Endothelial cell of umbilical vein (primary cell): ENCODE data around the gene SLC38A10. TPM values are rescaled to one million over a fixed set of nuclear protein-coding genes. Genes with fewer than 3 reads are reported as not detected.

Experiments used
- BruUV-seq: library from RNA; stranded (reverse); fragments of 400-500 nt; replicated peaks from 2 replicates; lab custom pipeline; 2021; lab: Mats Ljungman, UMichigan
- CTCF ChIA-PET: fragments of 300-600, 350-600 bp; sonication (Branson Sonifier 250); formaldehyde crosslinking; loops from one replicate; lab custom pipeline; 2021; ENCODE audit warnings: antibody characterized with exemption, inconsistent platforms; lab: Charles Lee
- POLR2A ChIA-PET: fragments of 300-600, 350-600 bp; sonication (Branson Sonifier 250); formaldehyde crosslinking; loops from one replicate; lab custom pipeline; 2021; ENCODE audit warnings: antibody characterized with exemption, inconsistent platforms; lab: Charles Lee
- DNase-seq: peaks from one replicate; pipeline ENCODE4 v3.0.0-alpha.2; 2011; ENCODE audit warnings: low read depth, low spot score
- FAIRE-seq: peaks from 2 replicates; lab custom pipeline; 2011; peaks lifted over from hg19 to GRCh38; lab: Jason Lieb, UNC
- H2AFZ ChIP-seq: 2 replicates; pipeline ENCODE4 v1.6.0; 2012; ENCODE audit warnings: low read depth, low read length, control low read depth, inconsistent platforms
- H3K27ac ChIP-seq: 2 replicates; pipeline ENCODE4 v1.5.1; 2011; ENCODE audit warnings: low read depth, mild to moderate bottlenecking, control low read depth, low read length, moderate library complexity; ENCODE audit not compliant: insufficient read depth
- H3K27me3 ChIP-seq, 2 experiments: 2 replicates each; pipeline versions ENCODE4 v1.6.0 to v1.6.1; 2011; ENCODE audit warnings: low read length in 2 of 2, mixed read lengths in 1 of 2; ENCODE audit not compliant: control insufficient read depth in 2 of 2, insufficient read depth in 2 of 2
- H3K36me3 ChIP-seq, 2 experiments: 2 replicates in 1 of 2; 3 replicates in 1 of 2; pipeline ENCODE4 v1.5.1; 2011; ENCODE audit warnings: low read length in 2 of 2, mild to moderate bottlenecking in 1 of 2, moderate library complexity in 1 of 2; ENCODE audit not compliant: control insufficient read depth in 2 of 2, insufficient read depth in 2 of 2; ENCODE audit errors: extremely low read depth in 1 of 2
- H3K4me1 ChIP-seq: 3 replicates; pipeline ENCODE4 v1.5.1; 2011; ENCODE audit warnings: mild to moderate bottlenecking, low read length; ENCODE audit not compliant: control insufficient read depth, insufficient read depth; ENCODE audit errors: extremely low read depth
- H3K4me2 ChIP-seq: 2 replicates; pipeline ENCODE4 v1.6.1; 2011; ENCODE audit warnings: low read length, control low read depth, mixed read lengths; ENCODE audit not compliant: insufficient read depth
- H3K4me3 ChIP-seq, 3 experiments: fragments of 200-600 bp in 1 of 3; sonication (generic), shearing (Covaris generic) in 1 of 3; replicated peaks in 1 of 3; 2 replicates each; pipeline ENCODE4 v1.5.1; 2011 to 2016; ENCODE audit warnings: control low read depth in 3 of 3, low read length in 3 of 3, mild to moderate bottlenecking in 2 of 3, inconsistent platforms in 1 of 3, low read depth in 1 of 3, moderate library complexity in 1 of 3; ENCODE audit not compliant: insufficient read depth in 1 of 3
- H3K79me2 ChIP-seq: 2 replicates; pipeline ENCODE4 v1.6.0; 2012; ENCODE audit warnings: low read length, inconsistent platforms; ENCODE audit not compliant: control insufficient read depth, insufficient read depth
- H3K9ac ChIP-seq: replicated peaks from 2 replicates; pipeline ENCODE3; 2011; ENCODE audit warnings: low read length, control low read depth; ENCODE audit not compliant: insufficient read depth; ENCODE audit errors: extremely low read depth
- H3K9me1 ChIP-seq: replicated peaks from 3 replicates; pipeline ENCODE4 v1.6.0; 2011; ENCODE audit warnings: mild to moderate bottlenecking, low read length; ENCODE audit not compliant: control insufficient read depth, insufficient read depth; ENCODE audit errors: extremely low read depth
- H3K9me3 ChIP-seq: replicated peaks from 2 replicates; pipeline ENCODE4 v1.5.1; 2012; ENCODE audit warnings: low read length, inconsistent platforms; ENCODE audit not compliant: control insufficient read depth, insufficient read depth
- H4K20me1 ChIP-seq: replicated peaks from 2 replicates; pipeline ENCODE3; 2011; ENCODE audit warnings: mild to moderate bottlenecking, low read length; ENCODE audit not compliant: control insufficient read depth, insufficient read depth; ENCODE audit errors: extremely low read depth
- CTCF ChIP-seq, 2 donors: IDR thresholded peaks; 1 replicate in 1 of 2; 2 replicates in 1 of 2; pipeline ENCODE4 v1.5.1; 2011; ENCODE audit warnings: low read length in 2 of 2, mild to moderate bottlenecking in 2 of 2, moderate library complexity in 2 of 2, control low read depth in 1 of 2, inconsistent platforms in 1 of 2, low read depth in 1 of 2; ENCODE audit not compliant: insufficient read depth in 1 of 2; ENCODE audit errors: extremely low read depth in 1 of 2
- EZH2 ChIP-seq: IDR thresholded peaks from 2 replicates; pipeline ENCODE4 v1.6.1; 2012; ENCODE audit warnings: borderline replicate concordance, low read depth, mild to moderate bottlenecking, moderate library complexity, low read length, inconsistent platforms; ENCODE audit not compliant: severe bottlenecking
- FOS ChIP-seq: IDR thresholded peaks from 2 replicates; pipeline ENCODE4 v1.6.1; 2011; ENCODE audit warnings: mild to moderate bottlenecking, low read length, moderate library complexity, borderline replicate concordance; ENCODE audit not compliant: insufficient read depth
- JUN ChIP-seq: IDR thresholded peaks from 2 replicates; pipeline ENCODE4 v1.6.1; 2011; ENCODE audit warnings: borderline replicate concordance, low read depth; ENCODE audit not compliant: insufficient read length, insufficient read depth
- MAX ChIP-seq: IDR thresholded peaks from 2 replicates; pipeline ENCODE4 v1.6.1; 2011; ENCODE audit not compliant: insufficient read depth, insufficient read length
- POLR2A ChIP-seq: IDR thresholded peaks from 2 replicates; pipeline ENCODE4 v1.6.1; 2012; ENCODE audit warnings: low read depth, mild to moderate bottlenecking, control low read depth, low read length
- POLR2AphosphoS5 ChIP-seq: IDR thresholded peaks from 2 replicates; pipeline ENCODE4 v1.6.1; 2012; ENCODE audit warnings: low read depth, mild to moderate bottlenecking, control low read depth, low read length, moderate library complexity; ENCODE audit not compliant: insufficient read depth
- dilution Hi-C: fragments of 300-500 bp; cut with MboI; formaldehyde crosslinking; loops from one replicate; pipeline ENCODE4 v1.15.0; 2019; ENCODE audit warnings: low sequenced_read_pairs; ENCODE audit not compliant: extremely low pct_ligation_motif_present
- intact Hi-C: fragments of 100-400 bp; cut with micrococcal nuclease; formaldehyde crosslinking; loops from one replicate; pipeline ENCODE4 v1.10.0; 2022
- polyA plus RNA-seq, 4 experiments: library from polyadenylated mRNA; depleted of rRNA in 3 of 4; stranded (reverse) in 3 of 4; unstranded in 1 of 4; fragments of >200 nt; gene quantifications; 2 replicates each; pipeline versions ENCODE4 v1.2.1 to v1.2.3, GENCODE V29; 2011 to 2012; ENCODE audit warnings: missing spikeins in 1 of 4
- total RNA-seq: library from RNA; stranded (reverse); gene quantifications from 2 replicates; pipeline ENCODE4 v1.2.3, GENCODE V29; 2021

Gene SLC38A10
- total and polyA plus RNA-seq, 2 donors (not counting 3 experiments of a cell fraction or from before 2014, with no cell fraction given), result 72.7 to 113 TPM

GRCh38 chr17:81245665-81246342, 49.3 kb downstream of the SLC38A10 start:
- Histone ChIP-seq H3K4me3 (no peak overlapping the region), H3K27me3 (no peaks in the 10 kb centered on the region), H2AFZ (no peak overlapping the region), H3K9ac (no peak overlapping the region), H3K4me2 (no peak overlapping the region), H3K27ac (no peak overlapping the region), H3K9me3 (no peaks in the 10 kb centered on the region), H3K79me2 (peaks cover under 1% of the 10 kb centered on the region), H4K20me1 (no peaks in the 10 kb centered on the region), H3K36me3 (peaks cover 0 to 11% of the 10 kb centered on the region in 2 experiments), H3K4me1 (no peaks in the 10 kb centered on the region), H3K9me1 (no peaks in the 10 kb centered on the region)
- ChIA-PET CTCF (interaction anchor here (0.8 to 1.1 kb wide), 3 partner anchors 9 to 195 kb away, joined by 3 to 5 read pairs (median 3); no protein-coding TSS in a partner anchor), POLR2A (interaction anchor here (0.6 kb wide), 1 partner anchor 103 kb away, joined by 4 read pairs; no protein-coding TSS in a partner anchor)
- FAIRE-seq, result no peak
- no TSS peak for BruUV-seq
- intact Hi-C loops, result no loop called here
- dilution Hi-C loops, result no loop called here
- DNase-seq, result no peak
- no peak for TF ChIP-seq CTCF (IDR thresholded peaks at IDR 0.05; ENCODE audit: extremely low read depth in 1 of 2, insufficient read depth in 1 of 2, low read depth in 1 of 2, low read length in 2 of 2)
- TF ChIP-seq JUN, result no peak
- TF ChIP-seq EZH2, result no peak
- no peak for TF ChIP-seq MAX
- TF ChIP-seq POLR2AphosphoS5, result peak; percentile 16
- no peak for TF ChIP-seq FOS
- peak; percentile 16 for TF ChIP-seq POLR2A
